Muscle of leg (tissue), 11 donors: ENCODE data around the gene KCNB1. TPM values are rescaled to one million over a fixed set of nuclear protein-coding genes. Genes with fewer than 3 reads are reported as not detected.

ENCODE experiments used
- DNase-seq: peaks from one replicate; pipeline ENCODE4 v3.0.0; 2013
- H3K27ac ChIP-seq: one replicate; pipeline ENCODE4 v1.5.1; 2013; ENCODE audit warnings: mild to moderate bottlenecking, low read length, control low read depth
- H3K27me3 ChIP-seq: one replicate; pipeline ENCODE4 v1.6.1; 2013; ENCODE audit warnings: low read length; ENCODE audit not compliant: control insufficient read depth, insufficient read depth
- H3K36me3 ChIP-seq: one replicate; pipeline ENCODE4 v1.6.1; 2013; ENCODE audit warnings: low read length; ENCODE audit not compliant: control insufficient read depth, insufficient read depth
- H3K4me1 ChIP-seq: one replicate; pipeline ENCODE4 v1.6.1; 2013; ENCODE audit warnings: low read length; ENCODE audit not compliant: control insufficient read depth, insufficient read depth
- H3K4me3 ChIP-seq: one replicate; pipeline ENCODE4 v1.5.1; 2013; ENCODE audit warnings: low read length, control low read depth
- H3K9me3 ChIP-seq: replicated peaks from 2 replicates; pipeline ENCODE4 v1.6.1; 2013; ENCODE audit warnings: low read depth, low read length; ENCODE audit not compliant: control insufficient read depth
- WGBS: methylation state at CpG from one replicate; pipeline ENCODE4 v1.1.5; 2013; ENCODE audit warnings: missing lambda C conversion rate; ENCODE audit not compliant: insufficient coverage; 5-methylcytosine and 5-hydroxymethylcytosine counted together
- polyA plus RNA-seq, 8 donors: library from polyadenylated mRNA; unstranded; fragments of 120-200 nt; gene quantifications; one replicate each; pipeline versions ENCODE4 v1.2.1 to v1.2.3, GENCODE V29; 2013; ENCODE audit warnings: inconsistent platforms in 1 of 8, low replicate concordance in 1 of 8; ENCODE audit not compliant: insufficient read length in 8 of 8, insufficient read depth in 1 of 8
- total RNA-seq: library from RNA; stranded (reverse); fragments of 120-200 nt; gene quantifications from one replicate; pipeline ENCODE4 v1.2.4, GENCODE V29; 2013

The KCNB1 gene
- total and polyA plus RNA-seq, 9 donors = 2.7 to 8.7 (median 5.4) TPM

GRCh38 chr20:49517805-49518100, 35.3 kb upstream of the KCNB1 start:
- no peak for DNase-seq
- H3K27me3 ChIP-seq = no peaks in the 10 kb centered on the region
- H3K27ac ChIP-seq = no peak overlapping the region

GRCh38 chr20:49516916-49517804, 34.7 kb upstream of the KCNB1 start:
- Histone ChIP-seq H3K27ac (no peak overlapping the region), H3K4me1 (no peaks in the 10 kb centered on the region), H3K36me3 (peaks cover 48% of the 10 kb centered on the region), H3K27me3 (no peaks in the 10 kb centered on the region), H3K9me3 (no peaks in the 10 kb centered on the region), H3K4me3 (no peak overlapping the region)
- WGBS = 86% methylated on average over 15 of the region's 17 CpGs
- no peak for DNase-seq

More at GRCh38 chr20:49517805-49518100, 35.3 kb upstream of the KCNB1 start:
- WGBS = 87% methylated on average over 4 of the region's 4 CpGs
- Histone ChIP-seq H3K4me3 (no peak overlapping the region), H3K9me3 (no peaks in the 10 kb centered on the region), H3K36me3 (peaks cover 50% of the 10 kb centered on the region), H3K4me1 (no peaks in the 10 kb centered on the region)

DNA sequence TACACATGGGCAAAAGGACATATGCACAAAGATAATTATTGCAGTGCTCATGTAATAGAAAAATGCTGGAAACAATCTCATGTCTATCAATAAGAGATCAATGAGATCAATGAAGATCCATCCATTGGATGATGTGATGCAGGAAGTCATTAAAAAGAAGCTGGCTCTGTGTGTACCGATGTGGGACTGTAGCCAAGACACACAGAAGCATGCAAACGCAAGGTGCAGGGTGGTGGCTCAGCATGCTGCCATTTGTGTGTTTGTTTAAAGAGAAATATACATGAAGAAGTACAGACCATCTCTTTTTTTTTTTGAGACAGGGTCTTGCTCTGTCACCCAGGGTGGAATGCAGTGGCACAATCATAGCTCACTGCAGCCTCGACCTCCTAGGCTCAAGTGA, 33.1 kb upstream of the KCNB1 start:
- Histone ChIP-seq H3K27me3 (no peaks in the 10 kb centered on the region), H3K4me3 (no peak overlapping the region), H3K9me3 (no peaks in the 10 kb centered on the region), H3K27ac (no peak overlapping the region), H3K36me3 (peaks cover 43% of the 10 kb centered on the region), H3K4me1 (peaks cover 4% of the 10 kb centered on the region)
- no CpG with 5 or more reads among the region's 3 CpGs for WGBS
- no peak for DNase-seq

- peaks cover 15% of the 10 kb centered on the region for H3K4me1 ChIP-seq
- H3K27ac ChIP-seq = no peak overlapping the region
- H3K36me3 ChIP-seq = peaks cover 36% of the 10 kb centered on the region
- DNase-seq = no peak
- H3K9me3 ChIP-seq = no peaks in the 10 kb centered on the region
- H3K27me3 ChIP-seq = no peaks in the 10 kb centered on the region
- WGBS = no CpG with 5 or more reads among the region's 2 CpGs
- H3K4me3 ChIP-seq = no peak overlapping the region
Measured at GRCh38 chr20:49513517-49513916, 31.0 kb upstream of the KCNB1 start.

DNA sequence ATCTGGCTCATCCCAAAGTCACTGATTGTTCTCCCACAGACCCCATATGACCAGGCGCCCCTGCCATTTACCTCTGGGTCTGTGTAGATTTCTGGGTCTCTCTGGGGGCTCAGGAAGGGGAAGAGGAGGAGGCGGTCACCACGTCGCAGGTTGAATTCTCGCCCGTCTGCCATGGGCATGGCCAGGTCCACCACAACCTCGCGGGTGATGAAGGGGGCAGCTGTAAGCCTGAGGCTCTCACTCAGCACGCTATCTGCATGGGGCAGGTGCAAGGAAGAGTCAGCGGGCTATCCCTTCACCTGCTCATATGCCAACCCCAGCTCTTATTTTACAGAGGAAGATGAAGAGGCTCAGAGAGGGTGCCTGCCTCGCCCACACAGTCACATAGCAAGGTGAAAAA, 30.5 kb upstream of the KCNB1 start:
- 100% methylated on average over 3 of the region's 11 CpGs for WGBS
- H3K27me3 ChIP-seq = no peaks in the 10 kb centered on the region

DNA sequence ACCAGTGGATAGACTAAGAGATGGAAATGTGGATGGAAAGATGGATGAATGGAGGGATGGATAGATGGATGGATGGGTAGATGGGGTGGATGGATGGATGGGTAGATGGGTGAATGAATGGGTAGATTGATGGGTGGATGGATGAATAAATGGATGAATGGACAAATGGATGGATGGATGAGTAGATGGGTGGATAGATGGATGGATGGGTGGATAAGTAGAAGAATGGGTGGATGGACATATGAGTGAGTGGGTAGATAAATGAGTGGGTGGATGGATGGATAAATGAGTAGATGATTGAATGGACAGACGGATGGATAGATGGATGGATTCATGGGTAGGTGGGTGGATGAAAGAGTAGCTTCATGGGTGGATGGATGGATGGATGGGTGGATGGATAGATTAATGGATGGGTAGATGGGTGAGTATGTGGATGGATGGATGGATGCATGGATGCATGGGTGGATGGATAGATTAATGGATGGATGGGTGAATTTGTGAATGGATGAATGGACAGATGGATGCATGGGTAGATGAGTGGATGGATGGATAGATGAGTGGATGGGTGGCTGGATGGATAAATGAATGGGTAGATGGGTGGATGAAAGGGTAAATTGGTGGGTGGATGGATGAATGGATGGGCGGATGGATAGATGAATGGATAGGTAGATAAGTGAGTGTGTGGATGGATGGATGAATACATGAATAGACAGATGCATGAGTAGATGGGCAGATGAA, 29.5 kb upstream of the KCNB1 start:
- Histone ChIP-seq H3K4me1 (peaks cover 23% of the 10 kb centered on the region), H3K27me3 (no peaks in the 10 kb centered on the region), H3K27ac (no peak overlapping the region), H3K9me3 (no peaks in the 10 kb centered on the region), H3K4me3 (no peak overlapping the region), H3K36me3 (peaks cover 40% of the 10 kb centered on the region)
- DNase-seq = no peak
- WGBS = 100% methylated on average over 2 of the region's 2 CpGs

More for the DNA sequence above, 30.5 kb upstream of the KCNB1 start:
- no peak for DNase-seq
- peaks cover 36% of the 10 kb centered on the region for H3K36me3 ChIP-seq
- no peak overlapping the region for H3K27ac ChIP-seq
- no peak overlapping the region for H3K4me3 ChIP-seq
- no peaks in the 10 kb centered on the region for H3K9me3 ChIP-seq
- H3K4me1 ChIP-seq = peaks cover 20% of the 10 kb centered on the region

- 22% methylated on average over 9 of the region's 12 CpGs for WGBS
- peak; percentile 92 for DNase-seq
- H3K4me3 ChIP-seq = no peak overlapping the region
- H3K27ac ChIP-seq = peak overlapping the region; percentile 87
- H3K4me1 ChIP-seq = peaks cover 26% of the 10 kb centered on the region
- H3K36me3 ChIP-seq = peaks cover 37% of the 10 kb centered on the region
- no peaks in the 10 kb centered on the region for H3K27me3 ChIP-seq
- no peaks in the 10 kb centered on the region for H3K9me3 ChIP-seq
Measured at GRCh38 chr20:49510562-49511122, 28.2 kb upstream of the KCNB1 start.

DNA sequence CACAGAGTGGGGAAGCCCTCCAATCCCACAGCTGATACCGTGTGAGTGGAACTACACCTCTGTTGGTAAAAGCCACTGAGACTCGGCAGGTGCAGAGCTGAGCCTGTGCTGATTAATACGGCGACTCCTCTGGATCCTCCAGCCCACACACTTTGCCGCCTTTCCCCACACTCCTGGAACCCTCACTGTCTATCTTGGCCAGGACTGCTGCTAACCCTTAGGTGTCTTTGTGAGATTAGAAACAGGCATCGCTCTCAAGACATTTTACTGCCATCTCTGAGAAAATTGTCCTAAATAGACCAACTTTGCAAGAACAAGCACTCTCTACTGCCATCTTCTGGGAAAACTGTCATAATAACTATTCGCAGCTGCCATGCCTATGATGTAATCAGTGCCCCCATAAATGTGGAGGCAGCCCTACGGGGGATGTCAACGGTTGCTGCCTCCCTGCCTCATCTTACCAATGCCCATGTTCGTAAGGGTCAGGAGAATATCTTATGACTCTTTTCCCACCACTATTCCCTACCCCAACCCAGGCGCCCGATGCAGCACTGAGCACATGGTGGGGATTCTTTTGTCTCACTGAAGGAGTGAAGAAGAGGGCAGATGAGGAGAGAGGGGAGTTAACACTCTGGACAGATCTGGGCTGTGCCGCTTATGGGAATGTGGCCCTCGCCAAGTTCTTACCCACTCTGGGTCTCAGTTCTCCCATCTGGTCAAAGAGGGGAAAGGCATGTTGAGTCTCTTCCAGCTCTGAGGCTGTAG, 26.1 kb upstream of the KCNB1 start:
- Histone ChIP-seq H3K27ac (peak overlapping the region; percentile 15), H3K9me3 (no peaks in the 10 kb centered on the region), H3K27me3 (no peaks in the 10 kb centered on the region), H3K4me1 (peaks cover 31% of the 10 kb centered on the region), H3K36me3 (peaks cover 25% of the 10 kb centered on the region), H3K4me3 (no peak overlapping the region)
- WGBS = 78% methylated on average over 4 of the region's 14 CpGs
- peak; percentile 69 for DNase-seq

DNA sequence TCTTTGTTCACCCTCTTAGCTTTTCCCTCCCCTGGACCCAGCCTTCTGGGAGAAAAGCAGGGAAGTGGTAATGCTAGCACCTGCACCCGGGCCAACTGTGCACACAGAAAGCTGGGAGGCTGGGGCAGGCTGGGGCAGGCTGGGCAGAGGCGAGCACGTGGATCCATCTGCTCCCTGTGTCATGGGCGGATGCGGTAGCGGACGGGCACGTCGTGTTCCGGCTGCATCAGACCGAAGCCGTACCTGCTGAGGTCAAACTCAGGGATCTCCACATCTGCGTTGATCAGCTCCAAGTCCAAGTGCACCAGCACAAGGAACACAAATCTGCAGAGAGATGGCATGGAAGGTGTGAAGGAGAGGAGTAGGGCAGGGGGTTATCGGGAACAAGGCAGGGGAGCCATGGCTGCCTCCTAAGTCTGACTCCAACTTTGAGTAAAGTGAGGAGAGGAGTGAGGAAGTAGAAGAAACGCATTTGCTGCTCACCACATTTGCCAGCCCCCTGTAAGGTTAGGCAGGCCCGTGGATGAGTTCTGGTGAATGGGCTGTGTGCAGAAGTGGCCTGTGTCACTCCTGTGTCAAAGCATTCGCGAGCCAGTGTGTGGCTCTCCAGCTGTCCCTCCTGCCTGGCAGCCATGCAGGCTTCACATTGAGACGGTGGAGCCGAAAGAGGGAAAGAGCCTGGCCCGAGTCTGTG, 25.4 kb upstream of the KCNB1 start:
- peaks cover 21% of the 10 kb centered on the region for H3K36me3 ChIP-seq
- H3K4me1 ChIP-seq = peaks cover 31% of the 10 kb centered on the region
- 86% methylated on average over 19 of the region's 21 CpGs for WGBS
- no peaks in the 10 kb centered on the region for H3K27me3 ChIP-seq
- H3K9me3 ChIP-seq = no peaks in the 10 kb centered on the region
- H3K4me3 ChIP-seq = no peak overlapping the region
- H3K27ac ChIP-seq = no peak overlapping the region
- peak; percentile 25 for DNase-seq
